DMS153 treated with DMSO at 0.1 percent for 48 hours (cell line): ENCODE data around the gene ZNF784.
"Not testable (repeated sequence)": the region's sequence is repeated elsewhere in the genome, so short reads cannot be mapped to it uniquely, and the experiment has no call there.

ENCODE experiments used
- DNase-seq: peaks from one replicate; lab custom pipeline; 2025; ENCODE audit not compliant: unreplicated experiment; lab: John Stamatoyannopoulos, UW

ZNF784 gene

DNA sequence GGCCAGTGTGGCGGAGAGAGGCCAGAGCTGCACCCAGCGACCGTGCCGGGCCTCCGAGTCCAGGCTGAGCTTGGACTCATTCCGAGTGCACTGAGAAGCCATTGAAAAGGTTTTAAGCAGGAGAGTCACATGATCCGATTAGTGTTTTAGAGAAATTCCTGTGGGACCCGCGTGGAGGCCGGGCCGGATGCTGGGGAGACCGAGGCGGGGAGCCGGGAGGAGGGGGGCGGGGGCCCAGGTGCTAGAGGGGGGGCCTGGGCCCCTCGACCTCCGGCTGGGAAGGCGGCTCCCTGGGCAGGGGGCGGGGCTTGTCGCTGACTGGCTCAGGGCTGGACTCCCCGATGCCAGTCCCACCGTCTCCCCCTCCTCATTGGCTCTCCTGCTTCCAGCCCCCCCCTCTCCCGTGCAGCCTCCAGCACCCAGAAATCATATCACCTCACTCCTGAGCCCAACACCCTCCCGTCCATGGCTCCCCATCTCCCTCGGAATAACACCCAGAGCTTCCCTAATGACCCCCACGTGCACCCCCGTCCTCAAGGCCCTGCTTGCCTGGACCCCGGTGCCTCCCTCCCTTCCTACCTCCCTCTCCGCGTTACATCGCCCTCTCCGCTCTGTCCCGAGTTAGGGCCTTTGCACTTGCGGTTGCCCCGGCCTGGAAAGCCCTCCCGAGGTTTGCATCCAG is 38.6 kb downstream of the ZNF784 start:
- DNase-seq, result peak; percentile 71

DNA sequence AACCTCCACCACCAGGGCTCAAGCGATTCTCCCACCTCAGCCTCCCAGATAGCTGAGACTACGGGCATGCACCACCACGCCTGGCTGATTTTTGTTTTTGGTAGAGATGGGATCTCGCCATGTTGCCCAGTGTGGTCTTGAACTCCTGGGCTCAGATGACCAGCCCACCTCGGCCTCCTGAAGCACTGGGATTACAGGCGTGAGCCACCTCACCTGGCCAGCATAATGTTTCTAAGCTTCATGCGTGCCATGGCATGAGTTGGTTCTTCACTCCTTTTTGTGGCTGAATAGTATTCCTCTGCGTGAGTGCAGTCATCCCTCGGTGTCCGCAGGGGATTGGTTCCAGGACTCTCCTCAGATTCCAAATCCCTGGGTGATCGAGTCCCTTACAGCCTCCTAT is 39.5 kb downstream of the ZNF784 start:
- DNase-seq, result no peak

DNA sequence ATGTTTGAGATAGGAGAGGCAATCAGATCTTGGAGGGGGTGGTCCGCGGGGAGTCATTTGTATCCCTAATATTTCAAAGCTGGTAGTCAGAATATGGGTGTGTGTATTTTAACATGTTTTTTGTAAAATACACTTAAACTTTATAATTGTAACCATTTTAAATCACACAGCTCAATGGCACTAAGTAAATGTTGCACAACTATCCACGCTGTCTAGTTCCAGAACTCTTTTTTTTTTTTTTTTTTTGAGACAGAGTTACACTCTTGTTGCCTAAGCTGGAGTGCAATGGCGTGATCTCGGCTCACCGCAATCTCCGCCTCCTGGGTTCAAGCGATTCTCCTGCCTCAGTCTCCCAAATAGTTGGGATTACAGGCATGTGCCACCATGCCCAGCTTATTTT is 40.5 kb downstream of the ZNF784 start:
- DNase-seq, result not testable (repeated sequence)

DNA sequence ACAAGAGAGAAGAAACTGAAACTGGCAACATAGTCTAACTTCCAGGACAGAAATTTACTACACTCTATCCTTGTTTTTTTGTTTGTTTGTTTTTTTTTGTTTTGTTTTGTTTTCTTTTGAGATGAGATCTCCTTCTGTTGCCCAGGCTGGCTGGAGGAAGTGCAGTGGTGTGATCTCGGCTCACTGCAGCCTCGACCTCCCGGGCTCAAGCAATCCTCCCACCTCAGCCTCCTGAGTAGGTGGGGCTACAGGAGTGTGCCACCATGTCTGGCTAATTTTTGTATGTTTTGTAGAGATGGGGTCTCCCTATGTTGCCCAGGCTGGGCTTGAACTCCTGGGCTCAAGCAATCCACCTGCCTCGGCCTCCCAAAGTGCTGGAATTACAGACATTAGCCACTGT is 42.1 kb downstream of the ZNF784 start:
- DNase-seq, result not testable (repeated sequence)

DNA sequence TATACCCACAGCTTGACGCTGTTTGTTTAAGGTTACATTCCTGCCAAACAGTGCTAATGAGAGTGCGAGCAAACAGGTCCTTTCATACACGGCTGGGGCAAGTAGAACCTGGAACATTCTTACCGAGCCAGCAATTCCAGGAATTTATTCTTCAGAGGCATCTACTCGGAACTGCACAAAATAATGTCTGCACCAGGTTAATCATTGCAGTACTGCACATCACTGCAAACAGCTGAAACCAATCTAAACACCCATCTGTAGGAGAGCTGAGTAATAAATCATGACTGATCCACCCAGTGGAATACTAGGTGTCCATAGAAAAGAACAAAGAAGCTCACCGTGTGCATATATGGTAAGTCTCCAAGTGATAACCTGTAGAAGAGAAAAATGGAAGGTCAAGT is 42.5 kb downstream of the ZNF784 start:
- DNase-seq, result no peak

DNA sequence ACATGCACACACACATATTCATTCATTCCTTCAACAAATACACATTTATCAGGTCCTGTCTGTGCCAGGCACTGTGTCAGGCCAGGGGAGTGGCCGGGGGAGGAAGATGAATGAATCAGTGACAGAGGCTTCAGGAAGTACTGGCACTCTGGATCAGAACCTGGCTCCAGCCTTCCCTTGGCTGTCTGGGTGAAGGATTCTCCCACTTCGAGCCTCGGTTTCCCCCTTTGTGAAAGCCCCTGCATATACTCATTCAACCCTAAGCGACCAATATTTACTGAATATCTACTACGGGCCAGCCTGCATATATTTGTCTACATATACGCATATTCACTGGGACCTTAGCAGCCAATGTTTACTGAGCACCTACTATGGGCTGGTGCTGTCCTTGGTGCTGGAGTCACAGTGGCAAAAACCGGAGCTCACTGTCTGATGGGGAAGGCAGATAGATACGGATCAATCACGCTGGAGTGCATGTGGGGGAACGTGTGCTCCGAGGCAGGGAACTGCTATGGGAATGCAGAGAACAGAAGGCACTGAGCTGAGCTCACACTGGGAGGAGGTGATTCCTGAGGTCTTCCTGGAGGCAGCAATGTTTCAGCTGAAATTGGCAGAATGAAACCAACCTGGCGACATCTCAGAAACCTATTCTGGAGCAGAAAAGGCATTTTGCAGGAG is 43.1 kb downstream of the ZNF784 start:
- DNase-seq, result no peak

DNA sequence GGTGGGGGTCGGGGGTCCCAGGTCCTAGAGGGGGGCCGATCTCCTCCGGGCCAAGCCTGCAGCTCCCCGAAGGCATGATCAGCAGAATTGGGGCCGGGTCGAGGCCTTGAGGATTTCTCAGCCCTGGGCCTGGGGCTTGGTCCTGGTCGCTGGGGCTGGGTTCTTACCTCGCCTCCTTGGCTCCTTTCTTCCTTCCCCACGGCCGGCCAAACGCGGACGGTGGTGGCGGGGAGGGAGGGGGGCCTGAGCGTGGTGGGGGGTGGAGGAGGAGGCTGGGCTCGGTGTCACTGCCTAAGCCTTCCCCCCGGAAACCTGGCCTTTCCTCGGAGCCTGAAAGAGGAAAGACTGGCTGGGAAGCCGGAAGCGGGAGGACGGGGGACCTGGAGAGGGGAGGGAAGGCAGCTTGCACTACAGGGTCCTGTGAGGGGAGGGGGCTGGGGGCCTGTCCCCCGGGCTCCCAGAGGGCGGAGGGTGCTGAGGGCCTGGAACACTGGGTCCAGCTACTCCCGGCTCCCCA is 43.7 kb downstream of the ZNF784 start, which contains the start of gene ZNF579:
ZNF579 (minus strand) TSS at position 221 of the 517 bp plus-strand sequence. CDS start 1,209 bp downstream, outside the sequence.
- DNase-seq, result peak; percentile 70

DNA sequence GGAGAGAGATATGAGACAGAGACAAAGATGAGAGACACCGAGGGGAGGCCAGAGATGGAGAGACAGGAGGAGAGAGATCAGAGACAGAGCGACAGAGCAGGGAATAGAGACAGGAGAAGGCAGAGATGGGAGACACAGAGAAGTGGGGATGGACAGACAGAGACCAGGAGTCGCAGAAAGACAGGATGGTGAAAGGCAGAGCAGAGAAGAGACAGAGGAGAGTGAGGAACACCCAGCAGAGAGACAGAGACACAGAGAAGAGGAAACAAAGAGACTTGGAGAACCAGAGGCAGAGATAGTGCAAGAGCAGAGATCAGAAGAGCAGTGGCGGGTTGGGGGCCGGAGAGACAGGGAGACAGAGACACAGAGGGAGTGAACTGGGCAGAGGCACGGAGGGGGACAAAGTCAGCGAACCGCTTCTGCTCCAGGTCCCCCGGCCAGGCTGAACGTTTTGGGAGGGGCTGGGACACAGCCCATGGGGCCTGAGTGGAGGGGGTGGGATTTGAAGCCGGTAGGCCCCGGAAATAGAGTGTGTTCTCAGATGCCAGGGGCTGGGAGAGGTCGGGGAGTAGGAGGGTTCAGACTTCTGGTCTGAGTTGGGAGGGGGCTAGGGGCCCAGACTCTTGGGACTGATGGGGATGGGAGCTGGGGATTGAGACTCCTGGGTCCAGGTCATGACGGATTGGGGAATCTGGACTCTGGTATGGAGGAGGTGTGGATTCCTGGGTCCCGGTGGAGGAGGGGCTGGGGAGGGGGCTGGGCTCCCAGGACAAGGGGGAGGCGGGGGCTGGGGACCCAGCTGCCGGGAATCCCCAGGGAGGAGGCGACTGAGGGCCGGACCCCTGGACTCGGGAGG is 44.4 kb downstream of the ZNF784 start:
- DNase-seq, result no peak

DNA sequence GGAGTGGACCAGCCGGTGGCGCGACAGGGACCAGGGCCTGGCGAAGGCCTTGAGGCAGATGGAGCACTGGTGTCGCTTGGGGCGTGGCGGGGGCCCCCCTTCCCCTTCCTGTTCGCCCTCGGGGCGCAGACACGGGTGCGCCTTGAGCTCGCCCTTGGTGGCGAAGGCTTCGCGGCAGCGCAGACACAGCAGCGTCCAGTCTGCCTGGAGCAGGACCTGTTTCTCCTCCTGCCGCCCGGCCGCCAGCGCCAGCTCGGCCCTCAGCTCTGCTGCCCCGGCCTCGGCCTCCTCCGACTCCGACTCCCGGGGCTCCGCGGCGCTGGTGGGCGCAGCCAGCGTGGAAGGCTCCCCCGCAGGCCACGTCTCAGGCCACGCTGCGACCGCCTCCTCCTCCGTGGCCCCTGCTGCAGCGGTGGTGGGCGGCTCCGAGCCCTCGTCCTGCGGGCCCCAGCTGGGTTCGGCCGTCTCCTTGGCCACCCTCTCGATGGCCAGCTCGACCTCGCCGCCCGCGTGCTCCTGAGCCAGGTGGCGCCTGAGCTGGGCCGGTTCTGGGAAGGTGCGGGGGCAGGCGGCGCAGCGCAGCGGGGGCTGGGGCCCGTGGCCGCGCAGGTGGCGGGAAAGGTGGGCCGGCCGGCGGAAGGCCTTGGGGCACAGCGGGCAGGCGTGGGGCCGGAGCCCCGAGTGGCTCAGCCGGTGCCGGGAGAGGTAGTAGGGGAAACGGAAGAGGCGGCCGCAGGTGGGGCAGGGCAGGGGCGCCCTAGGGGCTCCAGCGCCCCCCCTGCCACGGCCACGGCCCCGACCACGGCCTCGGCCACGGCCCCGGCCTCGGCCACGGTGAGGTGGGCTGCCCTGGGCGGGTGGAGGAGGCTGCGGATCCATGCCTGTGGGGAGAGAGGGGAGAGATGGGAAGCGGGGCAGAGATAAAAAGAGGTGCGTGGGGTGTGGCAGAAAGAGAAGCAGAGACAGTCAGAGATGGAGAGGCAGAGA is 45.3 kb downstream of the ZNF784 start:
- no peak for DNase-seq

DNA sequence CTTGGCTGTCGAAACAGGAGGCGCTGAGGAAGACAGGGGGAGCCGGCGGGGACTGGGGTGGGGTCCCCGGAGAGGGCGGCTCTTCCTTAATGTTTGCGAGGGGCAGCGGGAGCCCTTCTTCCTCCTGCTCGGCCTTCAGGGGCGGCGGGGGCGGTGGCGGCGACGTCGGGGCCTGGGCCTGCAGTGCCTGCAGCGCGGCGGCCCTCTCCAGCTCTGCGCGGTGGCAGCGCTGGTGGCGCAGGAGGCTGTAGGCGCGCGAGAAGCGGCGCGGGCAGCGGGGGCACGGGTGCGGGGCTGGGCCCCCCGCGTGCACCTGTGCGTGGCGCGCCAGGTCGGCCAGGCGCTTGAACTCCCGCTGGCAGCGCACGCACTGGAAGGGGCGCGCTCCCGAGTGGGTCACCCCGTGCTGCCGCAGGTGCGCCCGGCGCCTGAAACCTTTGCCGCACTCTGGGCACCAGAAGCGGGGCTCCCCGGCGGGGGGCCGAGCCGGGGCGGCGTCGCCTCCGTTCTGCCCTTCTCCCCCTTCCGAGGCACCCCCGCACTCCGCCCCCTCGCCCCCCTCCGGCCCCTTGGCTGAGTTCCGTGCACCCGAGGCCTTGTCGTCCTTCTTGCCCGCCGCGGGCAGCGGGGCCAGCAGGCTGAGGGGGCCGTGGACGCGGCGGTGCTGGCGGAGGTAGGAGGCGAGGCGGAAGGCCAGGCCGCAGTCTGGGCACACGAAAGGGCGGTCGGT is 46.2 kb downstream of the ZNF784 start:
- DNase-seq, result no peak

DNA sequence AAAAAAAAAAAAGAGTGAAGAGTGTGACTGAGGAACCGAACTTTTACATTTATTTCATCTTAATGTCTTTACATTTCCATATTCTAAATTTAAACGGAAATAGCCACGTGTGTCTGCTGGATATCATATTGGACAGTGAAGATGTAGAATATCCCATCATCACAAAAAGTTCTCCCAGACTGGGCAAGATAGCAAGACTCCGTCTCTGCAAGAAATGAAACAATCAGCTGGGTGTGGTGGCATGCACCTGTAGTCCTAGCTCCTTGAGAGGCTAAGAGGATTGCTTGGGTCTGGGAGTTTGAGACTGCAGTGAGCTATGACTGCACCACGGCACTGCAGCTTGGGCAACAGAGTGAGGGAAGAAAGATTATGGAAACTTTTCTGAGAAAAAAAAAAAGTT is 47.6 kb downstream of the ZNF784 start:
- DNase-seq, result no peak

DNA sequence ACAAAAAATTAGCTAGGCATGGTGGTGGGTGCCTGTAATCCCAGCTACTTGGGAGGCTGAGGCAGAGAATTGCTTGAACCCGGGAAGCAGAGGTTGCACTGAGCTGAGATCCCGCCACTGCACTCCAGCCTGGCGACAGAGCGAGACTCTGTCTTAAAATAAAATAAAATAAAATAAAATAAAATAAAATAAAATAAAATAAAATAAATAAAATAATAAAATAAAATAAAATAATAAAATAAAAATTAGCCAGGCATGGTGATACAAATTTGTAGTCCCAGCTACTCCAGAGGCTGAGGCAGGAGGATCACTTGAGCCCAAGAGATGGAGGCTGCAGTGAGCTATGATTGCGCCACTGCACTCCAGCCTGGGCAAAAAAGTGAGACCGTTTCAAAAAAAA is 50.4 kb downstream of the ZNF784 start:
- not testable (repeated sequence) for DNase-seq
